ENCODE measurements around the gene CD79B. TPM values are rescaled to one million over a fixed set of nuclear protein-coding genes. Genes with fewer than 3 reads are reported as not detected.

The CD79B gene
- total RNA-seq, 1 experiment from 2014 or later, result not detected

DNA sequence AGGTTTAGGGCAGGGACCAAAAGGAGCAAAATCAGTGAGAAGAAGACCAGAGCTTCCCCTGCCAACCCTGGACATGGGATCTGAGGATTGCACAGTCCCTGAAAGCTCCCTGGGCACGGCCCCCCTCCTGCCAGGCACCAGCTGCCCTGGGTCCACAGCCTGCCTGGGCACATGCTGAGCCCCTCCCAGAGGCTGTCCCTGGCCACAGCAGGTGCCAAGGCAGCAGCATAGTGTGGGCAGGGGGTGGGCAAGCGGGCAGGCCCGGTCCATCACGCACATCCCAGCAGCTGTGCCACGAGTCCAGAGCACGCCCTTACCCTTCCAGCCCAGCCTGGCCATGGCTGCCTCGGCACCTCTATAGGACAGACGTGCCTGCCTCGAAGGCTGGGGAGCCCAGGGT is 27.9 kb upstream of the CD79B start:
- TF ChIP-seq, protein P1, sequence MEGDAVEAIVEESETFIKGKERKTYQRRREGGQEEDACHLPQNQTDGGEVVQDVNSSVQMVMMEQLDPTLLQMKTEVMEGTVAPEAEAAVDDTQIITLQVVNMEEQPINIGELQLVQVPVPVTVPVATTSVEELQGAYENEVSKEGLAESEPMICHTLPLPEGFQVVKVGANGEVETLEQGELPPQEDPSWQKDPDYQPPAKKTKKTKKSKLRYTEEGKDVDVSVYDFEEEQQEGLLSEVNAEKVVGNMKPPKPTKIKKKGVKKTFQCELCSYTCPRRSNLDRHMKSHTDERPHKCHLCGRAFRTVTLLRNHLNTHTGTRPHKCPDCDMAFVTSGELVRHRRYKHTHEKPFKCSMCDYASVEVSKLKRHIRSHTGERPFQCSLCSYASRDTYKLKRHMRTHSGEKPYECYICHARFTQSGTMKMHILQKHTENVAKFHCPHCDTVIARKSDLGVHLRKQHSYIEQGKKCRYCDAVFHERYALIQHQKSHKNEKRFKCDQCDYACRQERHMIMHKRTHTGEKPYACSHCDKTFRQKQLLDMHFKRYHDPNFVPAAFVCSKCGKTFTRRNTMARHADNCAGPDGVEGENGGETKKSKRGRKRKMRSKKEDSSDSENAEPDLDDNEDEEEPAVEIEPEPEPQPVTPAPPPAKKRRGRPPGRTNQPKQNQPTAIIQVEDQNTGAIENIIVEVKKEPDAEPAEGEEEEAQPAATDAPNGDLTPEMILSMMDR (IDR thresholded peaks at IDR 0.05; ENCODE audit: insufficient read depth in 1 of 2, low read depth in 1 of 2, low read length in 1 of 2, severe bottlenecking in 1 of 2, unreplicated experiment in 1 of 2), result no peak
- Mint-ChIP-seq H3K36me3 (ENCODE audit: insufficient read depth, unreplicated experiment) (no peaks in the 10 kb centered on the region), H3K4me1 (ENCODE audit: low read depth, unreplicated experiment) (no peaks in the 10 kb centered on the region), H3K4me3 (ENCODE audit: unreplicated experiment) (no peak overlapping the region), H3K27me3 (ENCODE audit: insufficient read depth, unreplicated experiment) (peaks cover 3% of the 10 kb centered on the region), H3K9me3 (ENCODE audit: unreplicated experiment) (no peaks in the 10 kb centered on the region), H3K27ac (ENCODE audit: unreplicated experiment) (no peak overlapping the region)
- intact Hi-C loops (cut with micrococcal nuclease; ENCODE audit: unreplicated experiment), result no loop called here
- no peak for DNase-seq
- H3K4me1 ChIP-seq, result no peaks in the 10 kb centered on the region
- no TSS peak for BruUV-seq (replicated peaks)
- ChIA-PET CTCF (no interaction called here), POLR2A (no interaction called here)
- H3K4me3 ChIP-seq (ENCODE audit: low read depth, low read length), result no peak overlapping the region
- H3K36me3 ChIP-seq (ENCODE audit: control insufficient read depth, insufficient read depth, low read length), result no peaks in the 10 kb centered on the region
- no peaks in the 10 kb centered on the region; the same call in 1 of the 2 replicates for H3K27me3 ChIP-seq (replicated peaks; ENCODE audit: control insufficient read depth, insufficient read depth, low read length)
- no peaks in the 10 kb centered on the region for H3K9me3 ChIP-seq

DNA sequence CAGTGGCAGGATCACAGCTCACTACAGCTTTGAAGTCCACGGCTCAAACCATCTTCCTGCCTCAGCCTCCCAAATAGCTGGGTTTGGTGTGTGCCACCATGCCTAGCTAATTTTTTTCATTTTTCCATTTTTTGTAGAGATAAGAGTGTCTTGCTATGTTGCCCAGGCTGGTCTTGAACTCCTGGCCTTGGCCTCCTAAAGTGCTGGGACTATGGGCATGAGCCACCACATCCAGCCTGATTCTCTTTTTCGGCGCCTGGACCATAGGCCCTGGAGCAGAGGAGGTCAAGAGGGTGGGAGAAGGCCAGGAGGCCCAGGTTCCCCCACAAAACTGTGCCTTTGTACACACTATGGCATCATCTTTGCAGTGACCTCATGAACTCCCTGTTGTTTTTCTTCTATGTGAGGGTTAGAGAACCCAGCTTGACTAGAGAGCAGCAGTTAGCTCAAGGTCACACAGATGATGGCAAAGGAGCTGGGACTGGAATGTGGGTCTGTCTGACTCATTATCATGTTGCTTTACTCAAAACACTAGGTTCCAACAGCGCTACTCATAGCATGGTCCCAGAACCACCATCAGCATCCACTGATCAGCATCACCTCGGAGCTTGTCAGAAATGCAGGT is 24.3 kb upstream of the CD79B start:
- Histone ChIP-seq H3K4me3 (ENCODE audit: low read depth, low read length) (no peak overlapping the region), H3K27me3 (replicated peaks; ENCODE audit: control insufficient read depth, insufficient read depth, low read length) (no peaks in the 10 kb centered on the region), H3K9me3 (no peaks in the 10 kb centered on the region), H3K36me3 (ENCODE audit: control insufficient read depth, insufficient read depth, low read length) (no peaks in the 10 kb centered on the region), H3K4me1 (no peaks in the 10 kb centered on the region)
- Mint-ChIP-seq H3K36me3 (ENCODE audit: insufficient read depth, unreplicated experiment) (no peaks in the 10 kb centered on the region), H3K4me3 (ENCODE audit: unreplicated experiment) (no peak overlapping the region), H3K4me1 (ENCODE audit: low read depth, unreplicated experiment) (no peaks in the 10 kb centered on the region), H3K9me3 (ENCODE audit: unreplicated experiment) (no peaks in the 10 kb centered on the region), H3K27ac (ENCODE audit: unreplicated experiment) (no peak overlapping the region), H3K27me3 (ENCODE audit: insufficient read depth, unreplicated experiment) (peaks cover 3% of the 10 kb centered on the region)
- intact Hi-C loops (cut with micrococcal nuclease; ENCODE audit: unreplicated experiment), result no loop called here
- BruUV-seq (replicated peaks), result no TSS peak
- TF ChIP-seq, protein P1 (IDR thresholded peaks at IDR 0.05; ENCODE audit: insufficient read depth in 1 of 2, low read depth in 1 of 2, low read length in 1 of 2, severe bottlenecking in 1 of 2, unreplicated experiment in 1 of 2), result no peak
- ChIA-PET CTCF (interaction anchor here (1.6 kb wide), 1 partner anchor 10 kb away, joined by 7 read pairs; no protein-coding TSS in a partner anchor), POLR2A (no interaction called here)
- DNase-seq, result no peak

DNA sequence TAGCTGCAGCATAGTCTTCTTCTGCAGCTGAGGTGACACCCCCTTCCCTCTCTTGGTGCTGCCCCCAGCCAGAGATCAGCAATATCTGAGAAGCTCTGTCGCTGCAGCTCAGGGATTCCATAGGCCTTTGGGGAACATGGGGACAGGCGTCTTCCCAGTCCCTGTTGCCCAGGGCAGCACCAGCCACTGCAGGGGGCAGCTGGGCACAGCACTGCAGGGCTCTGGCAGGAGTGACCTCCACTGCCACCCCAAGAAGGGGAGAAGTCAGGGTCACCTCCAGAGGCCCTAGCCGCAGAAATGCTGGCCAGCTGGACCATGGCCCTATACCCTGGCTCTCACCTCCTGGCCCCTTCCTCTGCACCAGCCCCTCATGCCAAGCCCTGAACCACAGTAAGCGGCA is 23.7 kb upstream of the CD79B start:
- Mint-ChIP-seq H3K9me3 (ENCODE audit: unreplicated experiment) (no peaks in the 10 kb centered on the region), H3K27me3 (ENCODE audit: insufficient read depth, unreplicated experiment) (peaks cover 6% of the 10 kb centered on the region), H3K4me3 (ENCODE audit: unreplicated experiment) (no peak overlapping the region), H3K4me1 (ENCODE audit: low read depth, unreplicated experiment) (no peaks in the 10 kb centered on the region), H3K36me3 (ENCODE audit: insufficient read depth, unreplicated experiment) (no peaks in the 10 kb centered on the region), H3K27ac (ENCODE audit: unreplicated experiment) (no peak overlapping the region)
- Histone ChIP-seq H3K4me3 (ENCODE audit: low read depth, low read length) (no peak overlapping the region), H3K36me3 (ENCODE audit: control insufficient read depth, insufficient read depth, low read length) (no peaks in the 10 kb centered on the region), H3K4me1 (no peaks in the 10 kb centered on the region), H3K9me3 (no peaks in the 10 kb centered on the region), H3K27me3 (replicated peaks; ENCODE audit: control insufficient read depth, insufficient read depth, low read length) (no peaks in the 10 kb centered on the region)
- ChIA-PET POLR2A (no interaction called here), CTCF (no interaction called here)
- DNase-seq, result no peak
- intact Hi-C loops (cut with micrococcal nuclease; ENCODE audit: unreplicated experiment), result no loop called here
- TF ChIP-seq, protein P1 (IDR thresholded peaks at IDR 0.05; ENCODE audit: insufficient read depth in 1 of 2, low read depth in 1 of 2, low read length in 1 of 2, severe bottlenecking in 1 of 2, unreplicated experiment in 1 of 2), result no peak
- BruUV-seq (replicated peaks), result no TSS peak
